K562 (cell line): Measurements from ENCODE around the gene DENND1A. TPM values are rescaled to one million over a fixed set of nuclear protein-coding genes. Genes with fewer than 3 reads are reported as not detected.

Experiments used
- JUND ChIP-seq, 2 experiments: IDR thresholded peaks; 2 replicates in 1 of 2; 3 replicates in 1 of 2; pipeline ENCODE4 v1.6.1; 2011; ENCODE audit warnings: borderline replicate concordance in 2 of 2, low read depth in 2 of 2, low read length in 2 of 2, improper control_type of control experiment in 1 of 2, missing biosample characterization in 1 of 2, missing genetic modification characterization in 1 of 2, missing genetic modification reagents in 1 of 2
- MAZ ChIP-seq, 2 experiments: fragments of 450-650 bp in 1 of 2; sonication (generic) in 1 of 2; formaldehyde crosslinking; IDR thresholded peaks in 1 of 2; conservative IDR thresholded peaks in 1 of 2; 2 replicates each; pipeline versions ENCODE4 v1.4.0 to v1.5.0; 2020; ENCODE audit warnings: mild to moderate bottlenecking in 1 of 2, missing genetic modification reagents in 1 of 2
- MED1 ChIP-seq: sonication (generic); formaldehyde crosslinking; IDR thresholded peaks from 2 replicates; pipeline ENCODE4 v1.8.1; 2023; ENCODE audit warnings: missing genetic modification reagents, borderline replicate concordance
- NR3C1 ChIP-seq: sonication (generic); formaldehyde crosslinking; IDR thresholded peaks from 2 replicates; pipeline ENCODE4 v1.8.1; 2022; ENCODE audit warnings: missing genetic modification reagents
- ZBTB5 ChIP-seq: fragments of 450-650 bp; IDR thresholded peaks from 2 replicates; pipeline ENCODE4 v1.6.1; 2017; ENCODE audit warnings: antibody characterized with exemption
- ZBTB8A ChIP-seq: fragments of 450-650 bp; IDR thresholded peaks from 2 replicates; pipeline ENCODE4 v1.6.1; 2018; ENCODE audit warnings: mild to moderate bottlenecking, moderate library complexity; ENCODE audit not compliant: partially characterized antibody
- ZFP30 ChIP-seq: fragments of 250-450 bp; sonication (Bioruptor Pico); IDR thresholded peaks from 2 replicates; pipeline ENCODE4 v1.8.0; 2022; ENCODE audit warnings: moderate library complexity, mild to moderate bottlenecking, inconsistent platforms, borderline replicate concordance
- ZFP36 ChIP-seq: fragments of 150-350 bp; IDR thresholded peaks from 2 replicates; pipeline ENCODE4 v1.6.1; 2018; ENCODE audit warnings: low read length, low read depth; ENCODE audit not compliant: partially characterized antibody
- ZNF282 ChIP-seq: sonication (generic); formaldehyde crosslinking; IDR thresholded peaks from 2 replicates; pipeline ENCODE4 v1.8.1; 2023; ENCODE audit warnings: missing genetic modification reagents
- ZNF324 ChIP-seq: fragments of 250-450 bp; sonication (Bioruptor Pico); IDR thresholded peaks from 2 replicates; pipeline ENCODE4 v1.4.0; 2020; ENCODE audit warnings: mild to moderate bottlenecking
- ZNF830 ChIP-seq: fragments of 250-450 bp; sonication (Bioruptor Pico); IDR thresholded peaks from 2 replicates; pipeline ENCODE4 v1.5.0; 2021; ENCODE audit warnings: mild to moderate bottlenecking
- ZSCAN29 ChIP-seq: fragments of 450-650 bp; IDR thresholded peaks from 2 replicates; pipeline ENCODE4 v1.6.1; 2017
- polyA plus RNA-seq, 8 experiments: library from polyadenylated mRNA; depleted of rRNA in 4 of 8; stranded (reverse) in 5 of 8; unstranded in 3 of 8; fragments of >200 nt; fragmentation: Nextera tagmentation in 2 of 8; fragmentation: Illumina TruSeq in 1 of 8; extraction: Ambion mirVana in 2 of 8; extraction: Trizol in 1 of 8; gene quantifications; 2 replicates each; pipeline versions ENCODE4 v1.2.1 to v1.2.3, GENCODE V29; 2011 to 2014; ENCODE audit warnings: inconsistent platforms in 1 of 8, missing spikeins in 1 of 8
- total RNA-seq, 7 experiments: library from RNA; depleted of rRNA in 6 of 7; stranded (reverse); fragments of >200 nt in 6 of 7; fragmentation: Illumina TruSeq in 2 of 7; extraction: Trizol in 2 of 7; gene quantifications; 2 replicates each; pipeline versions ENCODE4 v1.2.1 to v1.2.3, GENCODE V29; 2011 to 2021; ENCODE audit warnings: low replicate concordance in 1 of 7
- TF ChIP-seq, protein P1 (sequence below): fragments of 450-650 bp; IDR thresholded peaks from 2 replicates; pipeline ENCODE4 v1.6.1; 2016; ENCODE audit warnings: mild to moderate bottlenecking, moderate library complexity

DENND1A gene
- total and polyA plus RNA-seq, 9 of the 15 experiments (the other 6 are each of a cell fraction or from before 2014, with no cell fraction given), result 7.6 to 29.5 (median 15.7) TPM

- TF ChIP-seq, protein P1, sequence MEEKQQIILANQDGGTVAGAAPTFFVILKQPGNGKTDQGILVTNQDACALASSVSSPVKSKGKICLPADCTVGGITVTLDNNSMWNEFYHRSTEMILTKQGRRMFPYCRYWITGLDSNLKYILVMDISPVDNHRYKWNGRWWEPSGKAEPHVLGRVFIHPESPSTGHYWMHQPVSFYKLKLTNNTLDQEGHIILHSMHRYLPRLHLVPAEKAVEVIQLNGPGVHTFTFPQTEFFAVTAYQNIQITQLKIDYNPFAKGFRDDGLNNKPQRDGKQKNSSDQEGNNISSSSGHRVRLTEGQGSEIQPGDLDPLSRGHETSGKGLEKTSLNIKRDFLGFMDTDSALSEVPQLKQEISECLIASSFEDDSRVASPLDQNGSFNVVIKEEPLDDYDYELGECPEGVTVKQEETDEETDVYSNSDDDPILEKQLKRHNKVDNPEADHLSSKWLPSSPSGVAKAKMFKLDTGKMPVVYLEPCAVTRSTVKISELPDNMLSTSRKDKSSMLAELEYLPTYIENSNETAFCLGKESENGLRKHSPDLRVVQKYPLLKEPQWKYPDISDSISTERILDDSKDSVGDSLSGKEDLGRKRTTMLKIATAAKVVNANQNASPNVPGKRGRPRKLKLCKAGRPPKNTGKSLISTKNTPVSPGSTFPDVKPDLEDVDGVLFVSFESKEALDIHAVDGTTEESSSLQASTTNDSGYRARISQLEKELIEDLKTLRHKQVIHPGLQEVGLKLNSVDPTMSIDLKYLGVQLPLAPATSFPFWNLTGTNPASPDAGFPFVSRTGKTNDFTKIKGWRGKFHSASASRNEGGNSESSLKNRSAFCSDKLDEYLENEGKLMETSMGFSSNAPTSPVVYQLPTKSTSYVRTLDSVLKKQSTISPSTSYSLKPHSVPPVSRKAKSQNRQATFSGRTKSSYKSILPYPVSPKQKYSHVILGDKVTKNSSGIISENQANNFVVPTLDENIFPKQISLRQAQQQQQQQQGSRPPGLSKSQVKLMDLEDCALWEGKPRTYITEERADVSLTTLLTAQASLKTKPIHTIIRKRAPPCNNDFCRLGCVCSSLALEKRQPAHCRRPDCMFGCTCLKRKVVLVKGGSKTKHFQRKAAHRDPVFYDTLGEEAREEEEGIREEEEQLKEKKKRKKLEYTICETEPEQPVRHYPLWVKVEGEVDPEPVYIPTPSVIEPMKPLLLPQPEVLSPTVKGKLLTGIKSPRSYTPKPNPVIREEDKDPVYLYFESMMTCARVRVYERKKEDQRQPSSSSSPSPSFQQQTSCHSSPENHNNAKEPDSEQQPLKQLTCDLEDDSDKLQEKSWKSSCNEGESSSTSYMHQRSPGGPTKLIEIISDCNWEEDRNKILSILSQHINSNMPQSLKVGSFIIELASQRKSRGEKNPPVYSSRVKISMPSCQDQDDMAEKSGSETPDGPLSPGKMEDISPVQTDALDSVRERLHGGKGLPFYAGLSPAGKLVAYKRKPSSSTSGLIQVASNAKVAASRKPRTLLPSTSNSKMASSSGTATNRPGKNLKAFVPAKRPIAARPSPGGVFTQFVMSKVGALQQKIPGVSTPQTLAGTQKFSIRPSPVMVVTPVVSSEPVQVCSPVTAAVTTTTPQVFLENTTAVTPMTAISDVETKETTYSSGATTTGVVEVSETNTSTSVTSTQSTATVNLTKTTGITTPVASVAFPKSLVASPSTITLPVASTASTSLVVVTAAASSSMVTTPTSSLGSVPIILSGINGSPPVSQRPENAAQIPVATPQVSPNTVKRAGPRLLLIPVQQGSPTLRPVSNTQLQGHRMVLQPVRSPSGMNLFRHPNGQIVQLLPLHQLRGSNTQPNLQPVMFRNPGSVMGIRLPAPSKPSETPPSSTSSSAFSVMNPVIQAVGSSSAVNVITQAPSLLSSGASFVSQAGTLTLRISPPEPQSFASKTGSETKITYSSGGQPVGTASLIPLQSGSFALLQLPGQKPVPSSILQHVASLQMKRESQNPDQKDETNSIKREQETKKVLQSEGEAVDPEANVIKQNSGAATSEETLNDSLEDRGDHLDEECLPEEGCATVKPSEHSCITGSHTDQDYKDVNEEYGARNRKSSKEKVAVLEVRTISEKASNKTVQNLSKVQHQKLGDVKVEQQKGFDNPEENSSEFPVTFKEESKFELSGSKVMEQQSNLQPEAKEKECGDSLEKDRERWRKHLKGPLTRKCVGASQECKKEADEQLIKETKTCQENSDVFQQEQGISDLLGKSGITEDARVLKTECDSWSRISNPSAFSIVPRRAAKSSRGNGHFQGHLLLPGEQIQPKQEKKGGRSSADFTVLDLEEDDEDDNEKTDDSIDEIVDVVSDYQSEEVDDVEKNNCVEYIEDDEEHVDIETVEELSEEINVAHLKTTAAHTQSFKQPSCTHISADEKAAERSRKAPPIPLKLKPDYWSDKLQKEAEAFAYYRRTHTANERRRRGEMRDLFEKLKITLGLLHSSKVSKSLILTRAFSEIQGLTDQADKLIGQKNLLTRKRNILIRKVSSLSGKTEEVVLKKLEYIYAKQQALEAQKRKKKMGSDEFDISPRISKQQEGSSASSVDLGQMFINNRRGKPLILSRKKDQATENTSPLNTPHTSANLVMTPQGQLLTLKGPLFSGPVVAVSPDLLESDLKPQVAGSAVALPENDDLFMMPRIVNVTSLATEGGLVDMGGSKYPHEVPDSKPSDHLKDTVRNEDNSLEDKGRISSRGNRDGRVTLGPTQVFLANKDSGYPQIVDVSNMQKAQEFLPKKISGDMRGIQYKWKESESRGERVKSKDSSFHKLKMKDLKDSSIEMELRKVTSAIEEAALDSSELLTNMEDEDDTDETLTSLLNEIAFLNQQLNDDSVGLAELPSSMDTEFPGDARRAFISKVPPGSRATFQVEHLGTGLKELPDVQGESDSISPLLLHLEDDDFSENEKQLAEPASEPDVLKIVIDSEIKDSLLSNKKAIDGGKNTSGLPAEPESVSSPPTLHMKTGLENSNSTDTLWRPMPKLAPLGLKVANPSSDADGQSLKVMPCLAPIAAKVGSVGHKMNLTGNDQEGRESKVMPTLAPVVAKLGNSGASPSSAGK, result no peak
- TF ChIP-seq JUND (IDR thresholded peaks at IDR 0.05; ENCODE audit: borderline replicate concordance, low read depth, low read length) (peak; percentile 43; the same call in 1 of the 2 replicates), JUND (tag; IDR thresholded peaks at IDR 0.05; ENCODE audit: borderline replicate concordance, low read depth, low read length) (no peak; the same call in 2 of the 3 replicates), ZNF830 (CRISPR knock-in tag) (no peak), ZSCAN29 (no peak), ZNF282 (CRISPR knock-in tag) (no peak), ZNF324 (CRISPR knock-in tag) (no peak), MAZ (CRISPR knock-in tag; conservative IDR thresholded peaks at IDR 0.05 in 1 of 2, IDR thresholded peaks at IDR 0.05 in 1 of 2) (peak; percentile 92 to 96), NR3C1 (CRISPR knock-in tag) (no peak), ZFP30 (CRISPR knock-in tag) (no peak), MED1 (no peak), ZBTB5 (no peak), ZFP36 (peak; percentile 56), ZBTB8A (no peak)
Observed at GRCh38 chr9:123360161-123361085, 569.5 kb downstream of the DENND1A start (continued).
